DOHH2 (cell line): Measurements from ENCODE around the gene TLL2.

Source experiments
- H3F3A ChIP-seq: fragments of 200-600 bp; sonication (generic), shearing (Covaris generic); 2 replicates; pipeline ENCODE4 v1.6.0; 2016; ENCODE audit warnings: antibody characterized with exemption, mild to moderate bottlenecking; ENCODE audit not compliant: control insufficient read depth, insufficient read depth
- H3K27ac ChIP-seq: fragments of 200-600 bp; sonication (generic); 2 replicates; pipeline ENCODE4 v1.5.1; 2014; ENCODE audit warnings: low read depth, mild to moderate bottlenecking, low read length, moderate library complexity
- H3K27me3 ChIP-seq: fragments of 200-600 bp; sonication (generic); 2 replicates; pipeline ENCODE4 v1.6.1; 2014; ENCODE audit warnings: mild to moderate bottlenecking, low read length, mixed read lengths; ENCODE audit not compliant: control insufficient read depth
- H3K36me3 ChIP-seq: fragments of 200-600 bp; sonication (generic); 2 replicates; pipeline ENCODE4 v1.6.1; 2014; ENCODE audit warnings: mild to moderate bottlenecking, low read length, moderate library complexity, mixed read lengths; ENCODE audit not compliant: control insufficient read depth
- H3K4me1 ChIP-seq: fragments of 200-600 bp; sonication (generic); 2 replicates; pipeline ENCODE4 v1.6.1; 2014; ENCODE audit warnings: mild to moderate bottlenecking, low read length, mixed read lengths; ENCODE audit not compliant: control insufficient read depth
- H3K4me2 ChIP-seq: fragments of 200-600 bp; sonication (generic); 2 replicates; pipeline ENCODE4 v1.6.0; 2014; ENCODE audit warnings: mild to moderate bottlenecking, low read length, moderate library complexity
- H3K4me3 ChIP-seq: fragments of 200-600 bp; sonication (generic); 2 replicates; pipeline ENCODE4 v1.5.1; 2014; ENCODE audit warnings: mild to moderate bottlenecking, low read length, mixed read lengths
- H3K79me2 ChIP-seq: fragments of 200-600 bp; sonication (generic); 2 replicates; pipeline ENCODE4 v1.6.1; 2014; ENCODE audit warnings: mild to moderate bottlenecking, low read length, mixed read lengths; ENCODE audit not compliant: control insufficient read depth
- H3K9me2 ChIP-seq: fragments of 200-600 bp; sonication (generic); replicated peaks from 2 replicates; pipeline ENCODE4 v1.6.1; 2014; ENCODE audit warnings: mild to moderate bottlenecking, low read length, mixed read lengths; ENCODE audit not compliant: control insufficient read depth
- H3K9me3 ChIP-seq: fragments of 200-600 bp; sonication (generic); 2 replicates; pipeline ENCODE4 v1.6.1; 2014; ENCODE audit warnings: antibody characterized with exemption, low read length, mixed read lengths; ENCODE audit not compliant: control insufficient read depth, insufficient read depth
- H4K20me1 ChIP-seq: fragments of 200-600 bp; sonication (generic); 2 replicates; pipeline ENCODE4 v1.6.0; 2014; ENCODE audit warnings: low read depth, mild to moderate bottlenecking, antibody characterized with exemption, low read length, moderate library complexity; ENCODE audit not compliant: control insufficient read depth, insufficient read depth
- EZH2phosphoT487 ChIP-seq: fragments of 200-600 bp; sonication (generic); IDR thresholded peaks from 2 replicates; pipeline ENCODE4 v1.6.1; 2017; ENCODE audit warnings: borderline replicate concordance, mild to moderate bottlenecking, antibody characterized with exemption, low read length, moderate library complexity, mixed read lengths
- TF ChIP-seq, protein P1 (sequence below): fragments of 200-600 bp; sonication (generic); IDR thresholded peaks from one replicate; pipeline ENCODE4 v1.5.1; 2014; ENCODE audit warnings: antibody characterized with exemption, mild to moderate bottlenecking, low read depth, low read length; ENCODE audit not compliant: poor library complexity, severe bottlenecking

Gene TLL2

DNA sequence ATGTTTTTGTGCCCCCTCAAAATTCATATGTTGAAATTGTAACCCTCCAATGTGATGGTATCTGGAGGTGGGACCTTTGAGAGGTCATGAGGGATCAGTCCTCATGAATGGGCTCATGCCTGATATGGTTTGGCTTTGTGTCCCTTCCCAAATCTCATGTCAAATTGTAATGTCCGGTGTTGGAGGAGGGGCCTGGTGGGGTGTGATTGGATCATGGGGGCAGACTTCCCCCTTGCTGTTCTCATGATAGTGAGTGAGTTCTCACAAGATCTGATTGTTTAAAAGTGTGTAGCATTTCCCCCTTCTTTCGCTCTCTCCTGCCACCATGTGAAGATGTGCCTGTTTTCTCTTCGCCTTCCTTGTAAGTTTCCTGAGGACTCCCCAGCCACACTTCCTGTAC is 53.4 kb downstream of the TLL2 start:
- no peaks in the 10 kb centered on the region for H3K4me1 ChIP-seq

GRCh38 chr10:96457341-96457740 is 56.4 kb downstream of the TLL2 start:
- TF ChIP-seq EZH2phosphoT487, result no peak
- TF ChIP-seq, protein P1, sequence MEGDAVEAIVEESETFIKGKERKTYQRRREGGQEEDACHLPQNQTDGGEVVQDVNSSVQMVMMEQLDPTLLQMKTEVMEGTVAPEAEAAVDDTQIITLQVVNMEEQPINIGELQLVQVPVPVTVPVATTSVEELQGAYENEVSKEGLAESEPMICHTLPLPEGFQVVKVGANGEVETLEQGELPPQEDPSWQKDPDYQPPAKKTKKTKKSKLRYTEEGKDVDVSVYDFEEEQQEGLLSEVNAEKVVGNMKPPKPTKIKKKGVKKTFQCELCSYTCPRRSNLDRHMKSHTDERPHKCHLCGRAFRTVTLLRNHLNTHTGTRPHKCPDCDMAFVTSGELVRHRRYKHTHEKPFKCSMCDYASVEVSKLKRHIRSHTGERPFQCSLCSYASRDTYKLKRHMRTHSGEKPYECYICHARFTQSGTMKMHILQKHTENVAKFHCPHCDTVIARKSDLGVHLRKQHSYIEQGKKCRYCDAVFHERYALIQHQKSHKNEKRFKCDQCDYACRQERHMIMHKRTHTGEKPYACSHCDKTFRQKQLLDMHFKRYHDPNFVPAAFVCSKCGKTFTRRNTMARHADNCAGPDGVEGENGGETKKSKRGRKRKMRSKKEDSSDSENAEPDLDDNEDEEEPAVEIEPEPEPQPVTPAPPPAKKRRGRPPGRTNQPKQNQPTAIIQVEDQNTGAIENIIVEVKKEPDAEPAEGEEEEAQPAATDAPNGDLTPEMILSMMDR, result no peak
- Histone ChIP-seq H3K9me3 (no peaks in the 10 kb centered on the region), H3K4me2 (no peak overlapping the region), H3F3A (no peaks in the 10 kb centered on the region), H3K79me2 (no peaks in the 10 kb centered on the region), H4K20me1 (no peaks in the 10 kb centered on the region), H3K9me2 (no peaks in the 10 kb centered on the region), H3K27ac (no peak overlapping the region), H3K4me3 (no peak overlapping the region), H3K27me3 (0 out of 2 replicates have a peak, but pooled peaks cover 2% of the 10 kb centered on the region), H3K4me1 (no peaks in the 10 kb centered on the region), H3K36me3 (no peaks in the 10 kb centered on the region)

More for the DNA sequence above, 53.4 kb downstream of the TLL2 start:
- H3K4me2 ChIP-seq, result no peak overlapping the region
- no peaks in the 10 kb centered on the region for H3K9me2 ChIP-seq
- H3K4me3 ChIP-seq, result no peak overlapping the region
- no peak overlapping the region for H3K27ac ChIP-seq
- no peaks in the 10 kb centered on the region for H4K20me1 ChIP-seq
- H3F3A ChIP-seq, result no peaks in the 10 kb centered on the region
- H3K9me3 ChIP-seq, result no peaks in the 10 kb centered on the region
- peaks cover 9% of the 10 kb centered on the region for H3K27me3 ChIP-seq
- TF ChIP-seq, protein P1, result no peak
- TF ChIP-seq EZH2phosphoT487, result no peak
- H3K36me3 ChIP-seq, result no peaks in the 10 kb centered on the region
- H3K79me2 ChIP-seq, result no peaks in the 10 kb centered on the region

- H3K4me1 ChIP-seq, result no peaks in the 10 kb centered on the region
- no peak overlapping the region for H3K4me2 ChIP-seq
- no peak overlapping the region for H3K27ac ChIP-seq
- H4K20me1 ChIP-seq, result no peaks in the 10 kb centered on the region
- no peaks in the 10 kb centered on the region for H3K9me2 ChIP-seq
- no peaks in the 10 kb centered on the region for H3K36me3 ChIP-seq
- no peaks in the 10 kb centered on the region for H3F3A ChIP-seq
- no peaks in the 10 kb centered on the region for H3K9me3 ChIP-seq
- no peaks in the 10 kb centered on the region for H3K79me2 ChIP-seq
- H3K27me3 ChIP-seq, result 0 out of 2 replicates have a peak, but pooled peaks cover 2% of the 10 kb centered on the region
- TF ChIP-seq, protein P1, result no peak
- no peak for TF ChIP-seq EZH2phosphoT487
- no peak overlapping the region for H3K4me3 ChIP-seq
Measured at GRCh38 chr10:96456296-96456840, 57.4 kb downstream of the TLL2 start.
